GM18511 (cell line): Measurements from ENCODE around the gene HOMER2.

Source experiments
- ATAC-seq: cut with Tn5 transposase; IDR thresholded peaks from one replicate; pipeline ENCODE4 v1.9.1; 2021; ENCODE audit warnings: mild to moderate bottlenecking, moderate library complexity; ENCODE audit not compliant: unreplicated experiment

HOMER2 gene

GRCh38 chr15:82807920-82808633 lies 144.4 kb downstream of the HOMER2 start:
- no peak for ATAC-seq

- ATAC-seq: peak; percentile 68
Observed at GRCh38 chr15:82805994-82806406, 146.5 kb downstream of the HOMER2 start, which contains the start of gene FSD2. Gene FSD2, minus strand, starts transcription at chr15:82806069. Its CDS starts 18,679 bp downstream, at chr15:82787390.

GRCh38 chr15:82804575-82804949 lies 148.0 kb downstream of the HOMER2 start:
- no peak for ATAC-seq

- no peak for ATAC-seq
Observed at GRCh38 chr15:82803793-82804574, 148.5 kb downstream of the HOMER2 start.

GRCh38 chr15:82802497-82802896 lies 150.0 kb downstream of the HOMER2 start:
- no peak for ATAC-seq

GRCh38 chr15:82799183-82799841 lies 153.2 kb downstream of the HOMER2 start:
- ATAC-seq: no peak
